HEK293 (cell line): Measurements from ENCODE around the gene TRAPPC3L.

Source experiments
- BCL6B ChIP-seq: fragments of 450-650 bp; formaldehyde crosslinking; IDR thresholded peaks from 2 replicates; pipeline ENCODE4 v1.5.1; 2017; ENCODE audit warnings: missing biosample characterization, missing genetic modification characterization
- GLI2 ChIP-seq: fragments of 450-650 bp; formaldehyde crosslinking; IDR thresholded peaks from 2 replicates; pipeline ENCODE4; 2017; ENCODE audit warnings: missing biosample characterization, missing genetic modification characterization, low read depth, borderline replicate concordance
- HOXD13 ChIP-seq: sonication (generic); formaldehyde crosslinking; IDR thresholded peaks from 2 replicates; pipeline ENCODE4 v1.8.0; 2022; ENCODE audit warnings: missing genetic modification reagents, borderline replicate concordance
- KLF9 ChIP-seq: fragments of 450-650 bp; formaldehyde crosslinking; IDR thresholded peaks from 2 replicates; pipeline ENCODE4 v1.5.1; 2016; ENCODE audit warnings: missing biosample characterization, missing genetic modification characterization, low read depth
- MZF1 ChIP-seq: fragments of 450-650 bp; formaldehyde crosslinking; IDR thresholded peaks from 2 replicates; pipeline ENCODE4 v1.5.1; 2017; ENCODE audit warnings: missing biosample characterization, missing genetic modification characterization, borderline replicate concordance
- PBX3 ChIP-seq: sonication (generic); formaldehyde crosslinking; IDR thresholded peaks from 2 replicates; pipeline ENCODE4 v1.8.1; 2022; ENCODE audit warnings: mild to moderate bottlenecking, moderate library complexity, missing genetic modification reagents
- TCF7L2 ChIP-seq: IDR thresholded peaks from 2 replicates; pipeline ENCODE4 v1.6.1; 2011; ENCODE audit warnings: low read depth, mild to moderate bottlenecking, inconsistent platforms, low read length, moderate library complexity, borderline replicate concordance
- WT1 ChIP-seq: fragments of 450-650 bp; formaldehyde crosslinking; IDR thresholded peaks from 2 replicates; pipeline ENCODE4 v1.5.1; 2016; ENCODE audit warnings: missing biosample characterization, missing genetic modification characterization
- ZBTB11 ChIP-seq: fragments of 450-650 bp; formaldehyde crosslinking; conservative IDR thresholded peaks from 2 replicates; pipeline ENCODE4 v1.5.1; 2016; ENCODE audit warnings: low read depth, missing biosample characterization, missing genetic modification characterization
- ZBTB6 ChIP-seq: fragments of 450-650 bp; formaldehyde crosslinking; IDR thresholded peaks from 2 replicates; pipeline ENCODE4 v1.5.1; 2017; ENCODE audit warnings: missing biosample characterization, missing genetic modification characterization
- ZIC2 ChIP-seq: fragments of 450-650 bp; formaldehyde crosslinking; IDR thresholded peaks from 2 replicates; pipeline ENCODE4 v1.5.1; 2016; ENCODE audit warnings: missing biosample characterization, missing genetic modification characterization
- ZNF16 ChIP-seq: fragments of 450-650 bp; formaldehyde crosslinking; IDR thresholded peaks from 2 replicates; pipeline ENCODE4 v1.5.1; 2016; ENCODE audit warnings: low read depth, missing biosample characterization, missing genetic modification characterization
- ZNF221 ChIP-seq: fragments of 450-650 bp; formaldehyde crosslinking; IDR thresholded peaks from 2 replicates; pipeline ENCODE4 v1.5.1; 2017; ENCODE audit warnings: missing biosample characterization, missing genetic modification characterization, borderline replicate concordance
- ZNF23 ChIP-seq: fragments of 450-650 bp; formaldehyde crosslinking; IDR thresholded peaks from 2 replicates; pipeline ENCODE4 v1.5.1; 2016; ENCODE audit warnings: missing biosample characterization, missing genetic modification characterization, borderline replicate concordance
- ZNF266 ChIP-seq: fragments of 450-650 bp; formaldehyde crosslinking; IDR thresholded peaks from 2 replicates; pipeline ENCODE4 v1.5.1; 2016; ENCODE audit warnings: missing biosample characterization, missing genetic modification characterization, low read depth
- ZNF280C ChIP-seq: fragments of 450-650 bp; formaldehyde crosslinking; IDR thresholded peaks from 2 replicates; pipeline ENCODE4 v1.5.1; 2016; ENCODE audit warnings: missing biosample characterization, missing genetic modification characterization
- ZNF280D ChIP-seq: fragments of 450-650 bp; formaldehyde crosslinking; IDR thresholded peaks from 2 replicates; pipeline ENCODE4 v1.5.1; 2016; ENCODE audit warnings: missing biosample characterization, missing genetic modification characterization
- ZNF362 ChIP-seq: fragments of 450-650 bp; formaldehyde crosslinking; IDR thresholded peaks from 2 replicates; pipeline ENCODE4 v1.5.1; 2016; ENCODE audit warnings: missing biosample characterization, missing genetic modification characterization
- ZNF426 ChIP-seq: fragments of 450-650 bp; formaldehyde crosslinking; IDR thresholded peaks from 2 replicates; pipeline ENCODE4 v1.5.1; 2017; ENCODE audit warnings: missing biosample characterization, missing genetic modification characterization, mild to moderate bottlenecking, inconsistent platforms, moderate library complexity
- ZNF433 ChIP-seq: fragments of 450-650 bp; formaldehyde crosslinking; IDR thresholded peaks from 2 replicates; pipeline ENCODE4 v1.5.1; 2016; ENCODE audit warnings: missing biosample characterization, missing genetic modification characterization, low read depth
- ZNF514 ChIP-seq: fragments of 450-650 bp; formaldehyde crosslinking; IDR thresholded peaks from 2 replicates; pipeline ENCODE4 v1.5.1; 2016; ENCODE audit warnings: missing biosample characterization, missing genetic modification characterization
- ZNF530 ChIP-seq: fragments of 450-650 bp; formaldehyde crosslinking; IDR thresholded peaks from 2 replicates; pipeline ENCODE4 v1.5.1; 2016; ENCODE audit warnings: low read depth, missing biosample characterization, missing genetic modification characterization
- ZNF549 ChIP-seq: fragments of 450-650 bp; IDR thresholded peaks from 2 replicates; pipeline ENCODE4 v1.5.1; 2018; ENCODE audit warnings: missing biosample characterization, missing genetic modification characterization, mild to moderate bottlenecking, inconsistent platforms, moderate library complexity
- ZNF571 ChIP-seq: fragments of 450-650 bp; formaldehyde crosslinking; IDR thresholded peaks from 2 replicates; pipeline ENCODE4 v1.5.0; 2017; ENCODE audit warnings: missing biosample characterization, missing genetic modification characterization
- ZNF777 ChIP-seq: fragments of 450-650 bp; formaldehyde crosslinking; IDR thresholded peaks from 2 replicates; pipeline ENCODE4 v1.5.1; 2017; ENCODE audit warnings: missing biosample characterization, missing genetic modification characterization, borderline replicate concordance
- ZSCAN30 ChIP-seq: fragments of 450-650 bp; IDR thresholded peaks from 2 replicates; pipeline ENCODE4 v1.5.1; 2018; ENCODE audit warnings: missing biosample characterization, mild to moderate bottlenecking, missing genetic modification characterization, moderate library complexity

TRAPPC3L gene

GRCh38 chr6:116511424-116512110 is 33.9 kb downstream of the TRAPPC3L start, which contains the start of gene CALHM5 (continued):
- TF ChIP-seq ZNF777 (tag by site-specific recombination) (no peak), ZNF514 (tag by site-specific recombination) (no peak), ZNF16 (no peak), ZNF571 (no peak), MZF1 (tag by site-specific recombination) (no peak), ZNF362 (no peak), KLF9 (tag by site-specific recombination) (no peak), ZNF530 (no peak), ZNF426 (tag by site-specific recombination) (no peak), ZNF221 (no peak), ZNF266 (tag by site-specific recombination) (no peak), ZNF280D (tag by site-specific recombination) (no peak), TCF7L2 (no peak), ZNF433 (tag by site-specific recombination) (no peak), ZBTB6 (tag by site-specific recombination) (no peak), ZBTB11 (tag by site-specific recombination) (no peak), ZIC2 (tag by site-specific recombination) (no peak), BCL6B (tag by site-specific recombination) (peak; percentile 50; the same call in 1 of the 2 replicates), GLI2 (no peak), ZNF549 (tag by site-specific recombination) (no peak), ZNF280C (tag by site-specific recombination) (no peak), ZSCAN30 (tag by site-specific recombination) (0 out of 2 replicates have a peak, but pooled peaks have one; percentile 27), ZNF23 (tag by site-specific recombination) (no peak), HOXD13 (CRISPR knock-in tag) (no peak), PBX3 (no peak), WT1 (tag by site-specific recombination) (no peak)
